ENCODE measurements around the gene VCP.
A peak's percentile ranks its signal among the peaks of the same experiment; 100 is the strongest.

VCP gene

GRCh38 chr9:35102769-35103659, 30.6 kb upstream of the VCP start, which contains the start of gene STOML2 (continued):
- TF ChIP-seq ZNF692 (tag by site-specific recombination; IDR thresholded peaks at IDR 0.05), result peak; percentile 71
- no peak for TF ChIP-seq ZNF311 (tag by site-specific recombination; IDR thresholded peaks at IDR 0.05; ENCODE audit: borderline replicate concordance)
- no peak for TF ChIP-seq ZNF747 (tag by site-specific recombination; IDR thresholded peaks at IDR 0.05)
- TF ChIP-seq PRDM1 (tag by site-specific recombination; IDR thresholded peaks at IDR 0.05), result no peak
- no peak for TF ChIP-seq TRIM28 (IDR thresholded peaks at IDR 0.05; ENCODE audit: borderline replicate concordance, low read length)
- TF ChIP-seq ZNF112 (tag by site-specific recombination; IDR thresholded peaks at IDR 0.05), result no peak
- peak; percentile 43; the same call in 1 of the 2 replicates for TF ChIP-seq INSM2 (tag by site-specific recombination; IDR thresholded peaks at IDR 0.05)
- no peak for TF ChIP-seq ZNF544 (tag by site-specific recombination; IDR thresholded peaks at IDR 0.05)
- TF ChIP-seq ZNF175 (tag by site-specific recombination; IDR thresholded peaks at IDR 0.05), result no peak
- TF ChIP-seq REPIN1 (tag by site-specific recombination; IDR thresholded peaks at IDR 0.05; ENCODE audit: low read depth), result no peak
- TF ChIP-seq ZNF37A (tag by site-specific recombination; IDR thresholded peaks at IDR 0.05), result no peak
- TF ChIP-seq ZNF362 (tag by site-specific recombination; IDR thresholded peaks at IDR 0.05), result no peak
- TF ChIP-seq GFI1B (tag by site-specific recombination; IDR thresholded peaks at IDR 0.05), result 0 out of 2 replicates have a peak, but pooled peaks have one; percentile 13
- peak; percentile 80 for TF ChIP-seq ZBTB17 (tag by site-specific recombination; IDR thresholded peaks at IDR 0.05)
- TF ChIP-seq ZNF10 (tag by site-specific recombination; IDR thresholded peaks at IDR 0.05), result no peak
- TF ChIP-seq ZNF621 (tag by site-specific recombination; IDR thresholded peaks at IDR 0.05), result no peak
- peak; percentile 85 for TF ChIP-seq ZXDB (tag by site-specific recombination; IDR thresholded peaks at IDR 0.05)
- TF ChIP-seq ZNF514 (tag by site-specific recombination; IDR thresholded peaks at IDR 0.05), result no peak
- TF ChIP-seq ZNF266 (tag by site-specific recombination; IDR thresholded peaks at IDR 0.05; ENCODE audit: low read depth), result no peak
- TF ChIP-seq CTCF (tag by site-specific recombination; IDR thresholded peaks at IDR 0.05), result no peak
- TF ChIP-seq PRDM2 (tag by site-specific recombination; IDR thresholded peaks at IDR 0.05; ENCODE audit: borderline replicate concordance), result no peak
- no peak for TF ChIP-seq ZNF221 (tag by site-specific recombination; IDR thresholded peaks at IDR 0.05; ENCODE audit: borderline replicate concordance)
- no peak for TF ChIP-seq ZFP41 (tag by site-specific recombination; IDR thresholded peaks at IDR 0.05; ENCODE audit: borderline replicate concordance)
- no peak; the same call in 1 of the 2 replicates for TF ChIP-seq FEZF1 (tag by site-specific recombination; IDR thresholded peaks at IDR 0.05)
- TF ChIP-seq ZFP3 (tag by site-specific recombination; IDR thresholded peaks at IDR 0.05; ENCODE audit: low read depth), result no peak
- no peak for TF ChIP-seq ZNF548 (tag by site-specific recombination; IDR thresholded peaks at IDR 0.05)
- no peak for TF ChIP-seq MZF1 (tag by site-specific recombination; IDR thresholded peaks at IDR 0.05; ENCODE audit: borderline replicate concordance)
- TF ChIP-seq ZNF2 (tag by site-specific recombination; IDR thresholded peaks at IDR 0.05), result no peak
- peak; percentile 53; the same call in 1 of the 2 replicates for TF ChIP-seq ZIC2 (tag by site-specific recombination; IDR thresholded peaks at IDR 0.05)
